H9 (cell line): ENCODE measurements around the gene MTHFD1. TPM values are rescaled to one million over a fixed set of nuclear protein-coding genes. Genes with fewer than 3 reads are reported as not detected.

Experiments used
- DNase-seq: peaks from one replicate; pipeline ENCODE4 v3.0.0-alpha.2; 2017
- H2AFZ ChIP-seq: one replicate; pipeline ENCODE4 v1.6.1; 2013; ENCODE audit warnings: mild to moderate bottlenecking, low read length, control low read depth, moderate library complexity
- H2AK5ac ChIP-seq: 2 replicates; pipeline ENCODE4 v1.6.1; 2013; ENCODE audit warnings: low read length, control low read depth, mixed read lengths; ENCODE audit not compliant: insufficient read length
- H2BK120ac ChIP-seq: one replicate; pipeline ENCODE4 v1.6.1; 2013; ENCODE audit warnings: low read depth, mild to moderate bottlenecking, low read length, control low read depth, inconsistent platforms; ENCODE audit not compliant: poor library complexity, severe bottlenecking
- H2BK12ac ChIP-seq: 2 replicates; pipeline ENCODE4 v1.6.1; 2013; ENCODE audit warnings: low read length, control low read depth, mixed read lengths, low read depth; ENCODE audit not compliant: insufficient read length
- H2BK15ac ChIP-seq: 2 replicates; pipeline ENCODE4 v1.6.1; 2013; ENCODE audit warnings: low read depth, low read length, control low read depth
- H2BK20ac ChIP-seq: one replicate; pipeline ENCODE4 v1.6.1; 2013; ENCODE audit warnings: low read depth, mild to moderate bottlenecking, low read length, control low read depth, inconsistent platforms; ENCODE audit not compliant: poor library complexity, severe bottlenecking
- H2BK5ac ChIP-seq: 2 replicates; pipeline ENCODE4 v1.6.1; 2013; ENCODE audit warnings: low read length, control low read depth, mixed read lengths; ENCODE audit not compliant: insufficient read length
- H3K14ac ChIP-seq: 2 replicates; pipeline ENCODE4 v1.6.1; 2013; ENCODE audit warnings: low read length, control low read depth; ENCODE audit not compliant: insufficient read depth
- H3K18ac ChIP-seq: 2 replicates; pipeline ENCODE4 v1.6.1; 2013; ENCODE audit warnings: low read depth, mild to moderate bottlenecking, mixed read lengths, low read length, control low read depth; ENCODE audit not compliant: insufficient read length
- H3K23ac ChIP-seq: 2 replicates; pipeline ENCODE4 v1.6.1; 2013; ENCODE audit warnings: low read length, control low read depth, mixed read lengths, low read depth; ENCODE audit not compliant: insufficient read length
- H3K23me2 ChIP-seq: 2 replicates; pipeline ENCODE4 v1.6.1; 2013; ENCODE audit warnings: low read depth, mild to moderate bottlenecking, mixed read lengths, low read length, control low read depth; ENCODE audit not compliant: insufficient read length, poor library complexity, severe bottlenecking
- H3K27ac ChIP-seq: 2 replicates; pipeline ENCODE4 v1.5.1; 2013; ENCODE audit warnings: low read length, control low read depth, mixed read lengths, low read depth; ENCODE audit not compliant: insufficient read length
- H3K27me3 ChIP-seq: 2 replicates; pipeline ENCODE4 v1.6.1; 2013; ENCODE audit warnings: low read length, control low read depth, inconsistent platforms; ENCODE audit not compliant: insufficient read depth
- H3K4ac ChIP-seq: 2 replicates; pipeline ENCODE4 v1.6.1; 2013; ENCODE audit warnings: low read depth, mild to moderate bottlenecking, control low read depth, inconsistent platforms, low read length, moderate library complexity
- H3K4me1 ChIP-seq: 2 replicates; pipeline ENCODE4 v1.6.1; 2013; ENCODE audit warnings: low read length, control low read depth, inconsistent platforms; ENCODE audit not compliant: insufficient read depth
- H3K4me2 ChIP-seq: 2 replicates; pipeline ENCODE4 v1.6.1; 2013; ENCODE audit warnings: low read length, control low read depth, mixed read lengths; ENCODE audit not compliant: insufficient read length, insufficient read depth
- H3K56ac ChIP-seq: 2 replicates; pipeline ENCODE4 v1.6.1; 2013; ENCODE audit warnings: low read depth, mild to moderate bottlenecking, mixed read lengths, low read length, control low read depth; ENCODE audit not compliant: insufficient read length
- H3K79me1 ChIP-seq: 2 replicates; pipeline ENCODE4 v1.6.1; 2013; ENCODE audit warnings: low read depth, mild to moderate bottlenecking, moderate library complexity, low read length, control low read depth, inconsistent platforms; ENCODE audit not compliant: insufficient read depth, poor library complexity, severe bottlenecking
- H3K79me2 ChIP-seq: 2 replicates; pipeline ENCODE4 v1.6.1; 2013; ENCODE audit warnings: low read length, control low read depth, inconsistent platforms; ENCODE audit not compliant: insufficient read depth
- H3K9ac ChIP-seq: 2 replicates; pipeline ENCODE4 v1.6.1; 2013; ENCODE audit warnings: low read length, control low read depth, mixed read lengths; ENCODE audit not compliant: insufficient read length; ENCODE audit errors: extremely low read depth
- H3K9me3 ChIP-seq: one replicate; pipeline ENCODE4 v1.6.1; 2013; ENCODE audit warnings: low read depth, low read length, inconsistent platforms; ENCODE audit not compliant: control insufficient read depth
- H3T11ph ChIP-seq: one replicate; pipeline ENCODE4 v1.6.1; 2013; ENCODE audit warnings: mild to moderate bottlenecking, low read length, control low read depth, inconsistent platforms
- H4K20me1 ChIP-seq: one replicate; pipeline ENCODE4 v1.6.1; 2013; ENCODE audit not compliant: control insufficient read depth, insufficient read length, insufficient read depth
- H4K5ac ChIP-seq: 2 replicates; pipeline ENCODE4 v1.6.1; 2013; ENCODE audit warnings: low read depth, mild to moderate bottlenecking, mixed read lengths, low read length, control low read depth; ENCODE audit not compliant: insufficient read length
- H4K8ac ChIP-seq: replicated peaks from 2 replicates; pipeline ENCODE4 v1.6.1; 2013; ENCODE audit warnings: low read length, control low read depth, mixed read lengths, low read depth; ENCODE audit not compliant: insufficient read length
- H4K91ac ChIP-seq: 2 replicates; pipeline ENCODE4 v1.6.1; 2013; ENCODE audit warnings: low read depth, mild to moderate bottlenecking, moderate library complexity, mixed read lengths, low read length, control low read depth; ENCODE audit not compliant: insufficient read length
- H3K27ac Mint-ChIP-seq, 3 experiments: 2 replicates in 2 of 3; 3 replicates in 1 of 3; pipeline ENCODE4 v1.8.0; 2020 to 2021; ENCODE audit warnings: mixed read lengths in 3 of 3, mild to moderate bottlenecking in 1 of 3, moderate library complexity in 1 of 3
- H3K27me3 Mint-ChIP-seq: 2 replicates; pipeline ENCODE4 v1.8.0; 2021; ENCODE audit warnings: low read depth, mild to moderate bottlenecking, moderate library complexity, mixed read lengths
- H3K36me3 Mint-ChIP-seq, 3 experiments: 2 replicates in 2 of 3; 3 replicates in 1 of 3; pipeline ENCODE4 v1.8.0; 2020 to 2021; ENCODE audit warnings: low read depth in 3 of 3, mixed read lengths in 3 of 3; ENCODE audit not compliant: insufficient read depth in 1 of 3
- H3K4me1 Mint-ChIP-seq, 2 experiments: 2 replicates each; pipeline ENCODE4 v1.8.0; 2020; ENCODE audit warnings: mixed read lengths in 2 of 2
- H3K4me3 Mint-ChIP-seq, 2 experiments: 2 replicates in 1 of 2; 3 replicates in 1 of 2; pipeline ENCODE4 v1.8.0; 2020 to 2021; ENCODE audit warnings: mild to moderate bottlenecking in 2 of 2, mixed read lengths in 2 of 2, moderate library complexity in 1 of 2
- H3K9me3 Mint-ChIP-seq, 2 experiments: 2 replicates in 1 of 2; 3 replicates in 1 of 2; pipeline ENCODE4 v1.8.0; 2020; ENCODE audit warnings: mild to moderate bottlenecking in 2 of 2, mixed read lengths in 2 of 2, moderate library complexity in 1 of 2
- WGBS: extraction: QIAGEN DNeasy Blood & Tissue Kit; methylation state at CpG from one replicate; pipeline ENCODE4 v1.1.7; 2013; ENCODE audit warnings: missing lambda C conversion rate, low lambda C conversion rate, mixed read lengths; ENCODE audit not compliant: insufficient read length; ENCODE audit errors: extremely low coverage; 5-methylcytosine and 5-hydroxymethylcytosine counted together
- total RNA-seq: library from RNA; stranded (reverse); gene quantifications from 2 replicates; pipeline ENCODE4 v1.2.1, GENCODE V29; 2021
- TF ChIP-seq, protein P1 (sequence below): fragments of 200-600 bp; sonication (generic); conservative IDR thresholded peaks from 3 replicates; pipeline ENCODE4 v1.8.0; 2021; ENCODE audit warnings: antibody characterized with exemption, mild to moderate bottlenecking

MTHFD1 gene
- total RNA-seq, 1 experiment from 2014 or later: 203 TPM

DNA sequence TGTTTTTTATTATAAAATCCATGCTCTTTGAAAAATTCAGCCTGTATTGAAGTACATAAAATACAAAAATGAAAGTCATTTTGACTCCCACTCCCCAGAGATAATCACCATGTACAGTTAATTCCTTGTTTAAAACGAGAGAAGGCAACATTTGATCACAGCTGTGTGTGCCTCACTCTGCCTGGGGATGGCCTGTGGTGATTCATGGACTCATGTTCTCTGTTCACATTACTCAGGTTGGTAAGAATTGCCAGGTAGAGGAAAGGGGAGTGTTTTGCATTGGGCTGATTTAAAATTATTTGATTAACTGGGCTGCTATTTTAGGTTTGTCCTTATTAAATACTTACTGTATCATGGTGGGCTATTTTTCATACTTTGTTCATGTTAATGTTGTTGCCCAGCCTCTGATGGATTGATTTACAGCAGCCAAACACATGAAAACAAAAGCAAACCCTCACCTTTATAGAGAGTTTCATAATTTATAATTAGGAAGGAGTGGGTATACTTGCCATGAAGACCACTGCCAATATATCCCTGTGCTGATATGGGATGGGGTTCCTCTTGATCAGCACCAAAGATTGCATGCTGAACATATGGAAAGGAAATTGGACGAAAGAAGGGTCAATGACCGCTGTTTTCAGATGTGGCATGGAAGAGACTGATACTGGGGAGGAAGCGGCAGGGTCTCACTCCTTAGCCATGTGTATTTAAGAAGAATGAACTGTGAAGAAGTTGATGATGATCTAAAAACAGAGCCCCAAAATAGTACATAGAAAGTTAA lies 119.4 kb downstream of the MTHFD1 start:
- no peak for DNase-seq
- H4K8ac ChIP-seq: no peak overlapping the region
- no peak overlapping the region for H2BK12ac ChIP-seq
- no peak overlapping the region for H2BK5ac ChIP-seq
- no peak overlapping the region for H3T11ph ChIP-seq
- Mint-ChIP-seq H3K27me3 (no peaks in the 10 kb centered on the region), H3K4me3 (0 out of 5 replicates have a peak overlapping the region, but pooled peaks of 1 of the 2 experiments have one; percentile 16), H3K4me1 (peaks cover 53 to 55% of the 10 kb centered on the region in 2 experiments), H3K27ac (no peak overlapping the region), H3K36me3 (peaks cover 0 to 7% (median 3%) of the 10 kb centered on the region in 3 experiments; a peak in 3 of 7 replicates), H3K9me3 (no peaks in the 10 kb centered on the region)
- TF ChIP-seq, protein P1, sequence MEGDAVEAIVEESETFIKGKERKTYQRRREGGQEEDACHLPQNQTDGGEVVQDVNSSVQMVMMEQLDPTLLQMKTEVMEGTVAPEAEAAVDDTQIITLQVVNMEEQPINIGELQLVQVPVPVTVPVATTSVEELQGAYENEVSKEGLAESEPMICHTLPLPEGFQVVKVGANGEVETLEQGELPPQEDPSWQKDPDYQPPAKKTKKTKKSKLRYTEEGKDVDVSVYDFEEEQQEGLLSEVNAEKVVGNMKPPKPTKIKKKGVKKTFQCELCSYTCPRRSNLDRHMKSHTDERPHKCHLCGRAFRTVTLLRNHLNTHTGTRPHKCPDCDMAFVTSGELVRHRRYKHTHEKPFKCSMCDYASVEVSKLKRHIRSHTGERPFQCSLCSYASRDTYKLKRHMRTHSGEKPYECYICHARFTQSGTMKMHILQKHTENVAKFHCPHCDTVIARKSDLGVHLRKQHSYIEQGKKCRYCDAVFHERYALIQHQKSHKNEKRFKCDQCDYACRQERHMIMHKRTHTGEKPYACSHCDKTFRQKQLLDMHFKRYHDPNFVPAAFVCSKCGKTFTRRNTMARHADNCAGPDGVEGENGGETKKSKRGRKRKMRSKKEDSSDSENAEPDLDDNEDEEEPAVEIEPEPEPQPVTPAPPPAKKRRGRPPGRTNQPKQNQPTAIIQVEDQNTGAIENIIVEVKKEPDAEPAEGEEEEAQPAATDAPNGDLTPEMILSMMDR: no peak
- H3K27me3 ChIP-seq: no peaks in the 10 kb centered on the region
- H3K4ac ChIP-seq: no peak overlapping the region
- no peak overlapping the region for H3K27ac ChIP-seq
- no peak overlapping the region for H2BK120ac ChIP-seq
- H2AFZ ChIP-seq: no peak overlapping the region
- H2AK5ac ChIP-seq: no peak overlapping the region
- H2BK20ac ChIP-seq: no peak overlapping the region
- H3K9ac ChIP-seq: no peak overlapping the region
- H3K23ac ChIP-seq: no peak overlapping the region
- no peak overlapping the region for H3K56ac ChIP-seq
- no peaks in the 10 kb centered on the region for H3K79me1 ChIP-seq
- no peak overlapping the region for H4K91ac ChIP-seq
- WGBS: no CpG with 5 or more reads among the region's 4 CpGs
- no peak overlapping the region for H2BK15ac ChIP-seq
- H3K14ac ChIP-seq: no peak overlapping the region
- no peak overlapping the region for H3K18ac ChIP-seq
- H4K20me1 ChIP-seq: no peaks in the 10 kb centered on the region
- no peak overlapping the region for H3K4me2 ChIP-seq
- no peaks in the 10 kb centered on the region for H3K9me3 ChIP-seq
- peaks cover 14% of the 10 kb centered on the region for H3K23me2 ChIP-seq
- H3K4me1 ChIP-seq: no peaks in the 10 kb centered on the region; the same call in 1 of the 2 replicates
- peaks cover 34% of the 10 kb centered on the region; the same call in 1 of the 2 replicates for H3K79me2 ChIP-seq
- no peak overlapping the region for H4K5ac ChIP-seq
